Common myeloid progenitor, CD34-positive (primary cell): ENCODE results near the gene PRKAG2.

Experiments used
- CTCF ChIA-PET: fragments of 350-600 bp; sonication (Branson Sonifier 250); formaldehyde crosslinking; loops from one replicate; lab custom pipeline; 2021; ENCODE audit warnings: antibody characterized with exemption; lab: Charles Lee
- POLR2A ChIA-PET: fragments of 350-600 bp; sonication (Branson Sonifier 250); formaldehyde crosslinking; loops from one replicate; lab custom pipeline; 2021; ENCODE audit warnings: antibody characterized with exemption; lab: Charles Lee
- DNase-seq, 3 donors: peaks; one replicate each; pipeline versions ENCODE4 v3.0.0 to v3.0.0-alpha.2; 2013
- H3K27ac ChIP-seq, 2 experiments: 1 replicate in 1 of 2; 2 replicates in 1 of 2; pipeline ENCODE4 v1.7.0; 2013; ENCODE audit warnings: inconsistent platforms in 2 of 2, low read length in 2 of 2, mild to moderate bottlenecking in 2 of 2, low read depth in 1 of 2, moderate library complexity in 1 of 2; ENCODE audit not compliant: severe bottlenecking in 2 of 2, insufficient read depth in 1 of 2, poor library complexity in 1 of 2
- H3K27me3 ChIP-seq, 5 experiments: replicated peaks in 2 of 5; 1 replicate in 3 of 5; 2 replicates in 2 of 5; pipeline versions ENCODE4 v1.6.1 to v1.7.0; 2013; ENCODE audit warnings: low read length in 4 of 5, mild to moderate bottlenecking in 2 of 5, moderate library complexity in 2 of 5, inconsistent platforms in 1 of 5; ENCODE audit not compliant: insufficient read depth in 5 of 5, control insufficient read depth in 4 of 5
- H3K36me3 ChIP-seq, 4 experiments: 1 replicate in 2 of 4; 2 replicates in 2 of 4; pipeline versions ENCODE4 v1.6.1 to v1.7.0; 2013; ENCODE audit warnings: low read length in 3 of 4, control low read depth in 1 of 4, mild to moderate bottlenecking in 1 of 4; ENCODE audit not compliant: control insufficient read depth in 4 of 4, insufficient read depth in 4 of 4
- H3K4me1 ChIP-seq, 4 experiments: 1 replicate in 3 of 4; 2 replicates in 1 of 4; pipeline versions ENCODE4 v1.6.1 to v1.7.1; 2013; ENCODE audit warnings: low read length in 3 of 4, mild to moderate bottlenecking in 3 of 4, control low read depth in 1 of 4, inconsistent platforms in 1 of 4, moderate library complexity in 1 of 4; ENCODE audit not compliant: control insufficient read depth in 4 of 4, insufficient read depth in 4 of 4; ENCODE audit errors: control extremely low read depth in 1 of 4
- H3K4me3 ChIP-seq, 7 experiments: 1 replicate in 4 of 7; 2 replicates in 3 of 7; pipeline versions ENCODE4 v1.5.1 to v1.7.0; 2013; ENCODE audit warnings: mild to moderate bottlenecking in 7 of 7, low read length in 6 of 7, moderate library complexity in 6 of 7, inconsistent platforms in 2 of 7, low read depth in 2 of 7, control low read depth in 1 of 7; ENCODE audit not compliant: insufficient read depth in 4 of 7, control insufficient read depth in 1 of 7; ENCODE audit errors: extremely low read depth in 1 of 7
- H3K9me3 ChIP-seq, 5 experiments: 1 replicate in 4 of 5; 2 replicates in 1 of 5; pipeline versions ENCODE4 v1.6.1 to v1.7.1; 2013; ENCODE audit warnings: low read length in 4 of 5, mild to moderate bottlenecking in 2 of 5, inconsistent platforms in 1 of 5, low read depth in 1 of 5, moderate library complexity in 1 of 5; ENCODE audit not compliant: control insufficient read depth in 4 of 5, insufficient read depth in 2 of 5; ENCODE audit errors: control extremely low read depth in 1 of 5
- WGBS: methylation state at CpG from one replicate; pipeline ENCODE4 v1.1.5; 2013; ENCODE audit not compliant: insufficient coverage; 5-methylcytosine and 5-hydroxymethylcytosine counted together

Gene PRKAG2

GRCh38 chr7:151764056-151764920 lies 112.6 kb downstream of the PRKAG2 start:
- ChIA-PET CTCF (interaction anchor here (0.7 to 11.4 kb wide), 4 partner anchors 58 to 180 kb away, joined by 3 to 118 read pairs (median 4); no protein-coding TSS in a partner anchor), POLR2A (no interaction called here)
- Histone ChIP-seq H3K36me3 (peaks cover 4 to 12% (median 10%) of the 10 kb centered on the region in 4 experiments), H3K9me3 (peaks cover 0 to 1% (median 0%) of the 10 kb centered on the region in 5 experiments), H3K27me3 (no peaks in the 10 kb centered on the region), H3K4me3 (no peak overlapping the region), H3K27ac (no peak overlapping the region), H3K4me1 (peaks cover 0 to 3% (median 0%) of the 10 kb centered on the region in 4 experiments)
- 97% methylated on average over 9 of the region's 13 CpGs for WGBS
- DNase-seq, result no peak

- no peak overlapping the region for H3K27ac ChIP-seq
- POLR2A ChIA-PET, result no interaction called here
- no peak overlapping the region for H3K4me3 ChIP-seq
- H3K9me3 ChIP-seq, result peaks cover 0 to 1% (median 0%) of the 10 kb centered on the region in 5 experiments
- peaks cover 0 to 3% (median 0%) of the 10 kb centered on the region in 4 experiments for H3K4me1 ChIP-seq
- peaks cover 4 to 12% (median 10%) of the 10 kb centered on the region in 4 experiments for H3K36me3 ChIP-seq
- CTCF ChIA-PET, result interaction anchor here (0.9 to 11.4 kb wide), 5 partner anchors 19 to 191 kb away, joined by 3 to 118 read pairs (median 4); no protein-coding TSS in a partner anchor
- WGBS, result 98% methylated on average over 11 of the region's 13 CpGs
- DNase-seq, result no peak
- H3K27me3 ChIP-seq, result no peaks in the 10 kb centered on the region
These were observed 113.4 kb downstream of the PRKAG2 start for GRCh38 chr7:151763420-151763984.

- Histone ChIP-seq H3K9me3 (peaks cover 0 to 1% (median 0%) of the 10 kb centered on the region in 5 experiments), H3K36me3 (peaks cover 4 to 11% (median 9%) of the 10 kb centered on the region in 4 experiments), H3K27me3 (no peaks in the 10 kb centered on the region), H3K4me3 (no peak overlapping the region), H3K4me1 (peaks cover 0 to 3% (median 0%) of the 10 kb centered on the region in 4 experiments), H3K27ac (no peak overlapping the region)
- CTCF ChIA-PET, result interaction anchor here (0.9 to 11.4 kb wide), 6 partner anchors 9 to 190 kb away, joined by 3 to 118 read pairs (median 5); no protein-coding TSS in a partner anchor
- WGBS, result 96% methylated on average over 17 of the region's 18 CpGs
- no peak for DNase-seq
- POLR2A ChIA-PET, result no interaction called here
These were observed 114.2 kb downstream of the PRKAG2 start for GRCh38 chr7:151762583-151763245.

- ChIA-PET CTCF (interaction anchor here (1.4 to 11.4 kb wide), 6 partner anchors 20 to 189 kb away, joined by 3 to 118 read pairs (median 6); no protein-coding TSS in a partner anchor), POLR2A (no interaction called here)
- 97% methylated on average over 9 of the region's 9 CpGs for WGBS
These were observed 115.0 kb downstream of the PRKAG2 start for GRCh38 chr7:151761957-151762356.

GRCh38 chr7:151761231-151761630 lies 115.7 kb downstream of the PRKAG2 start:
- WGBS, result 100% methylated on average over 1 of the region's 3 CpGs
- ChIA-PET POLR2A (no interaction called here), CTCF (interaction anchor here (0.9 to 11.4 kb wide), 12 partner anchors 15 to 395 kb away, joined by 3 to 118 read pairs (median 6); no protein-coding TSS in a partner anchor)
- no peaks in the 10 kb centered on the region for H3K27me3 ChIP-seq
- DNase-seq, result peak in 2 of 3 donors; percentile 43 to 58
- no peak overlapping the region for H3K4me3 ChIP-seq
- H3K36me3 ChIP-seq, result peaks cover 2 to 8% (median 6%) of the 10 kb centered on the region in 4 experiments
- peaks cover 0 to 6% (median 3%) of the 10 kb centered on the region in 4 experiments for H3K4me1 ChIP-seq
- H3K9me3 ChIP-seq, result peaks cover 0 to 1% (median 0%) of the 10 kb centered on the region in 5 experiments
- H3K27ac ChIP-seq, result no peak overlapping the region

More at GRCh38 chr7:151761957-151762356, 115.0 kb downstream of the PRKAG2 start:
- Histone ChIP-seq H3K27ac (no peak overlapping the region), H3K36me3 (peaks cover 4 to 11% (median 9%) of the 10 kb centered on the region in 4 experiments), H3K4me1 (peaks cover 0 to 3% (median 0%) of the 10 kb centered on the region in 4 experiments), H3K27me3 (no peaks in the 10 kb centered on the region), H3K9me3 (peaks cover 0 to 1% (median 0%) of the 10 kb centered on the region in 5 experiments), H3K4me3 (no peak overlapping the region)
- no peak for DNase-seq

GRCh38 chr7:151759591-151760042 lies 117.3 kb downstream of the PRKAG2 start:
- peak; percentile 60 to 74 (median 67) for DNase-seq
- POLR2A ChIA-PET, result no interaction called here

More at GRCh38 chr7:151759591-151760042, 117.3 kb downstream of the PRKAG2 start:
- no peaks in the 10 kb centered on the region for H3K27me3 ChIP-seq
- CTCF ChIA-PET, result interaction anchor here (0.7 to 11.4 kb wide), 30 partner anchors 8 to 393 kb away, joined by 3 to 118 read pairs (median 6); no protein-coding TSS in a partner anchor
- no peak overlapping the region for H3K27ac ChIP-seq
- H3K4me3 ChIP-seq, result no peak overlapping the region
- peaks cover 0 to 4% (median 0%) of the 10 kb centered on the region in 4 experiments for H3K36me3 ChIP-seq
- no peaks in the 10 kb centered on the region for H3K9me3 ChIP-seq
- peaks cover 0 to 22% (median 13%) of the 10 kb centered on the region in 4 experiments for H3K4me1 ChIP-seq
- WGBS, result 50% methylated on average over 9 of the region's 9 CpGs
